GM12872 (cell line): Measurements from ENCODE around the gene MAPK12.

Experiments used
- TF ChIP-seq, protein P1 (sequence below): IDR thresholded peaks from 3 replicates; pipeline ENCODE4 v1.5.1; 2011; ENCODE audit warnings: low read depth, mild to moderate bottlenecking, low read length, moderate library complexity; ENCODE audit not compliant: insufficient read depth

MAPK12 gene

DNA sequence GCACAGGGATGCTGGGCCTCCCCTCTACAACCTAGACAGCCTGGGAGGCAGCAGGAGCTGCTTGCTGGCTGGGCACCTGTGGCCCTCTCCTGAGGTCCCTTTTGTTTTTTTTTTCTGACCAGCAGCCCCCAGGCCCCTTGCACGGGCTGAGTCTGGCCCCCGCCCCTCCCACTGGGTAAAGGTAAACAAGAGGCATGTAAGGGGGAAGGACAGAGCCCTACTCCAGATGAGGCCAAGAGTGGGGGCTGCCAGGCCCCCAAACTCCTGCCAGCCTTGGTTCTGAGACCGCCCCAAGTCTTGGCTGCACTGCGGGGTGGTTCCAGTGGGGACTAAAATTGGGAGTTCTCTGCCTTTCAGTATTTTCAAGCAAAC is 36.8 kb upstream of the MAPK12 start:
- TF ChIP-seq, protein P1, sequence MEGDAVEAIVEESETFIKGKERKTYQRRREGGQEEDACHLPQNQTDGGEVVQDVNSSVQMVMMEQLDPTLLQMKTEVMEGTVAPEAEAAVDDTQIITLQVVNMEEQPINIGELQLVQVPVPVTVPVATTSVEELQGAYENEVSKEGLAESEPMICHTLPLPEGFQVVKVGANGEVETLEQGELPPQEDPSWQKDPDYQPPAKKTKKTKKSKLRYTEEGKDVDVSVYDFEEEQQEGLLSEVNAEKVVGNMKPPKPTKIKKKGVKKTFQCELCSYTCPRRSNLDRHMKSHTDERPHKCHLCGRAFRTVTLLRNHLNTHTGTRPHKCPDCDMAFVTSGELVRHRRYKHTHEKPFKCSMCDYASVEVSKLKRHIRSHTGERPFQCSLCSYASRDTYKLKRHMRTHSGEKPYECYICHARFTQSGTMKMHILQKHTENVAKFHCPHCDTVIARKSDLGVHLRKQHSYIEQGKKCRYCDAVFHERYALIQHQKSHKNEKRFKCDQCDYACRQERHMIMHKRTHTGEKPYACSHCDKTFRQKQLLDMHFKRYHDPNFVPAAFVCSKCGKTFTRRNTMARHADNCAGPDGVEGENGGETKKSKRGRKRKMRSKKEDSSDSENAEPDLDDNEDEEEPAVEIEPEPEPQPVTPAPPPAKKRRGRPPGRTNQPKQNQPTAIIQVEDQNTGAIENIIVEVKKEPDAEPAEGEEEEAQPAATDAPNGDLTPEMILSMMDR = no peak

DNA sequence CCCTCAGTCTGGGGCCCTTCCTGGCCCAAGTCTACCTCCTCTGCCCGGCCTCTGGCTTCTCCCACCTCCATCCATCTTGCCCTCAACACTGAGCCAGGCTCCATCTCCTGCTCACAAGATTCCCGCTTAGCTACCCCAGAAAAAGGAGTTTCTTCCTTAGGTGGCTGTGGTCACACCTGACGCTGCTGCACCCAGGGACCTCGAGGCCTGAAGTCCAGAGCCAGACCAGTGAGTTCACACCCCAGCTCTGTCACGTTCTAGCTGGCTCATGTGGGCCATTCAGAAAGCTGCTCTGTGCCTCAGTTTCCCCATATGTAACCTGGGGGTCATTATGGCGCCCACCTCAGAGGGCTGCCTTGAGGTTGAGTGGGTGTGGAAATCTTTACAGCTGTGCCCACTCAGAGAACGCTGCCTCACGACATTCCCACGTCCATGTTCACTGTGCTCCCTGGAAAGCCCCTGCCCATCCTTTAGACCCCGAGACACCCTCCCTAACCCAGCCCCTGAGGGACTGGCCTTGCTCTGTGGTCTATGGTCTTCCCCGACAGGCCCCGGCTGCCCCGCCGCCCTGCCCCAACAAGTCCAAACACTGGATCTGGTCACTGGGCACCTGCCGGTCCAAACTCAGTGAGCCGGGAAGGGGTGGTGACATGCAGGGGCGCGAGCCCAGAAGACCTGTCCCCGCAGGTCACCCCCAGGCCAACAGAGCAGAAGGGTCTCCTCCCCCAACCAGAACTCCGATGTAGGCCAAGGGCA is 36.2 kb upstream of the MAPK12 start:
- TF ChIP-seq, protein P1 = no peak

DNA sequence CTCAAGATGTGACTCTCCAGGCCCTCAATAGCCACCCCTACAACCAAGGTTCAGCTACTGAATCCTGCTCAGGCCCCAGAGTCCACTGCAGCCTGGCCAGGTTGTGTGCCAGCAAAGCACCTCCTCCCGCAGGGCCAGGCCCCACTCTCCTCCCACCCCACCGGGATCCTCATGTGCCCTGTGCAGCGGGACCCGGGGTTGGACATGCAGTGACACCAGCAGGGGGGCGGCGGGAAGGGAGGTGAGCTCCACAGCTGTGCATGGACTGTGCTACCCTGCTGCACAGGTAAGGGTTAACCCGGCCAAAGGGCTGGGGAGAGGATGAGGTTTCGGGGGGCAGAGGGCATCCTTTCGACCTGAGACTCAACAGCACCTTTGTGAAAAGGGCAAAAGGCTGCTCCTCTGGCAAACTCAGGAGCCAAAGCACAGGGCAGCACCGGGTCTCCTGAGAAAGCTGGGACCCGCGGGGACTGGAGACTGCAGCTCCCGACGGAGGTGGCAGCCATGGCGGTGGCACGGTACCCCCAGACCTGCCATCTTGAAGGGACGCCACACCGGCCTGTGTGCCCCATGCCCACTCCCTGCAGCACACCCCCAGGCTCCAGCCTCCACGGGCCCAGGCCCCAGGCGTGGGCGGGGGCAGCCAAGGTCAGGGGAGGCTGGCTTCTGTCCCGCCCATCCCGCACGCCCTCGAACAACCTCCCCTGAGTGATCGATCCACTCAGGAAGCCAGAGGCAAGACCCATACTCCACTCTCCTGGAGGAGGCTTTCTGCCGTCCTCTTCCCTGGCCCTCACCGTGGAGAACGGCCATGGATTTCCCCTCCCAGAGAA is 35.4 kb upstream of the MAPK12 start:
- TF ChIP-seq, protein P1 = no peak

DNA sequence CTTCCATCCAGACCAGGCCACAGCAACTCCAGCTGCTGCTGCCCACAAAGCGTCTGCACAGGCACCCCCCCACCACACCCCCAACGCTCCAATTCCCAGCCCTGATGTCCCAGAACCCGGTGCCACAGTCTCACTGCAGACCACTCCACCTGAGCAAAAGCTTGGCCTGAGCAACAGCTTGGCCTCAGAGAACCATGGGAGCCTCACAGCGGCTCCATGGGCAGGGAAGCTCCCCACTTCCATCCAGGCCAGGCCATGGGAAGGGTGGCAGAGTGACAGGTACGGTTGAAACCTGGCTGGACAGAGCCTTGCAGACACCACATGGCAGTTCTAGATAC is 32.8 kb upstream of the MAPK12 start:
- TF ChIP-seq, protein P1 = no peak

DNA sequence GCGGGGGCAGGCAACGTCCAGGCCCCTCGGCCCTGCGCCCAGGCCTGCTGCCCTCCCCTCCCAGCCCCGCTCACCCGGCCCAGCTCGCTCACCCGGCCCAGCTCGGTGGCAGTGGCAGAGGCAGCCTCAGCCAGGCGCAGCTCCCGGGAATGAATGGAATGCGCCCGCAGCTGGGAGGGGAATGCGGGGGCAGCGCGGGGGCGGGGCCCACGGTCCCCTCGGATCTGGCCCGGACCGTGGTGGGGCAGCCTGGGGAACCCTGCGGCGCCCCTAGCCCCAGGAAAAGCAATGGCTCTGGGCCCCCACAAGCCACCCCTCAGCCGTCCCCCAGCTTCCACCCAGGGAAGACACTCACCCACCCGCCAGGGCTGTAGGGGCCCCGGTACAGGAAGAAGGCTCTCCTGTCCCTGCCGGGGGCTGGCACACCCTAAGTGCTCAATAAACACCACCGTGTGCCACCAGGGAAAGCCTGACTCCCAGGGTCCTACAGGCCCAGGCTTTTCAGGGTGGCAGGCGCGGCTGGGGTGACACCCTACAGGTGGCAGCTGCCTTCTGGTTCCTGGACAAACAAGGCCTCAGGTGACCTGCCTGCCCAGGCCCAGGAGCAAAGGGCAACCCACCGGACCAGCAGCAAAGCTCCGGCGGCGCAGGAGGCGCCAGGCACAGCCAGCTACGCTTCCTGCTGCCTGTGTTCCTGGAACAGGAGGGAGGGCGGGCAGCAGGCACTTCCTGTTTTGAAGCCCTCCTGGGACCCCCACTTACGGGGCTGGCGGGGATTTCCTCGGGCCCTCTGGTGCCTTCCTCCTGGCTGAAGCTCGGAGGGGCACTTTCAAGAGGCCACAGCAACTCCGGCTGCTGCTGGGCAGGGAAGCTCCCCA is 32.2 kb upstream of the MAPK12 start:
- TF ChIP-seq, protein P1 = no peak

DNA sequence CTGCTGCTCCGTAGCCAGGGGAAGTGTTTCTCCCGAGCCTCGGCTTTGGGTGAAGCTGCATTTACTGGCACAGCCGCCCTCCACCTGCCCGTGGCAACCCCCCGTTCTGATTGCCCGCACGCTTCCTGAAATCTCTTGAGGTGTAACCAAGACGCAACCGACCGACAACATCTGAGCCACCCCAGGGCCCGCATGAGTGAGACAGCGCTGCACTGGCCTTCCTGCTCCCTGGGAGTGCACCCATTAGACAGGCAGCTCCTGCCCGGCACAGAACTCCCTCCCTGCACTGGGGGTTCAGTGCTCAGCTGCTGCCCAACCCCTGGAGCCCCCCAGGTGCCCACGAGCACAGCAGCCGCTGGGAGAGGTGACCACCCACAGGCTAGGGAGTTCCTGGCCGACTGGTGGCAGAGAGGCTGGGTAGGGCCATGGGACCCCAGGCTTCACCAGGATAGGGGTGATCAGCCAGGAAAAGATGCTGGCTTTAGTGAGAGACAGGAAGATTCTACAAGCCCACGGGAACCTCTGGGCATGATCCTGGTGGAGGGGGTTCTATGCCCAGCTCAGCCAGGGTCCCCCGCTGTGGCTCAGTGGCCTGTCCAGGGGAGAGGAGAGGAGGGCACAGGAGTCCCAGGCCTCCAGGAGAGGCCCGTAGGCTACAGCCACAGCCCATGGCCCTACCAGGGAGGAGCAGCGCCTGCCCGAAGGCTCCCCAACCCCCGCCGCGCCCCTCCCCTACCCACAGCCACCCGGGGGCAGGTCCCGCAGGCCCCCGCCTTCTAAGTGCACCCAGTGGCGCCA is 31.4 kb upstream of the MAPK12 start:
- TF ChIP-seq, protein P1 = no peak
